Neural progenitor cell (in vitro differentiated cells): ENCODE data around the gene RDX. TPM values are rescaled to one million over a fixed set of nuclear protein-coding genes. Genes with fewer than 3 reads are reported as not detected.

Experiments
- DNase-seq: peaks from one replicate; pipeline ENCODE4 v3.0.0-alpha.2; 2016; ENCODE audit warnings: low spot score
- H2AFZ ChIP-seq: fragments of 200-600 bp; sonication (generic); replicated peaks from 2 replicates; pipeline ENCODE4 v1.6.1; 2016; ENCODE audit warnings: antibody characterized with exemption
- H3F3A ChIP-seq: fragments of 200-600 bp; sonication (generic); 2 replicates; pipeline ENCODE4 v1.6.1; 2016; ENCODE audit warnings: antibody characterized with exemption, low read depth
- H3K27ac ChIP-seq: fragments of 200-600 bp; sonication (generic); 2 replicates; pipeline ENCODE4 v1.5.1; 2016; ENCODE audit warnings: mild to moderate bottlenecking
- H3K27me3 ChIP-seq: fragments of 200-600 bp; sonication (generic); 2 replicates; pipeline ENCODE4 v1.6.1; 2016; ENCODE audit warnings: mild to moderate bottlenecking, moderate library complexity
- H3K36me3 ChIP-seq: fragments of 200-600 bp; sonication (generic); 2 replicates; pipeline ENCODE4 v1.5.1; 2016
- H3K4me1 ChIP-seq: fragments of 200-600 bp; sonication (generic); 2 replicates; pipeline ENCODE4 v1.6.1; 2016; ENCODE audit warnings: mixed run types
- H3K4me2 ChIP-seq: fragments of 200-600 bp; sonication (generic); 2 replicates; pipeline ENCODE4 v1.6.1; 2016
- H3K4me3 ChIP-seq: fragments of 200-600 bp; sonication (generic); 2 replicates; pipeline ENCODE4 v1.5.1; 2016
- H3K79me2 ChIP-seq: fragments of 200-600 bp; sonication (generic); 2 replicates; pipeline ENCODE4 v1.6.1; 2016; ENCODE audit warnings: low read depth
- H3K9ac ChIP-seq: fragments of 200-600 bp; sonication (generic); 2 replicates; pipeline ENCODE4 v1.6.1; 2016
- H3K9me3 ChIP-seq: fragments of 200-600 bp; sonication (generic); 2 replicates; pipeline ENCODE4 v1.5.1; 2016; ENCODE audit warnings: low read depth
- H4K20me1 ChIP-seq: fragments of 200-600 bp; sonication (generic); 2 replicates; pipeline ENCODE4 v1.6.1; 2016; ENCODE audit warnings: low read depth
- H3K27ac Mint-ChIP-seq: 3 replicates; pipeline ENCODE4 v1.8.0; 2021; ENCODE audit warnings: mixed read lengths
- H3K27me3 Mint-ChIP-seq: 2 replicates; pipeline ENCODE4 v1.8.0; 2022; ENCODE audit warnings: low read depth, mild to moderate bottlenecking, inconsistent platforms, moderate library complexity, mixed read lengths; ENCODE audit not compliant: insufficient read depth
- H3K36me3 Mint-ChIP-seq: 3 replicates; pipeline ENCODE4 v1.8.0; 2021; ENCODE audit warnings: mixed read lengths
- H3K4me1 Mint-ChIP-seq: 3 replicates; pipeline ENCODE4 v1.8.0; 2021; ENCODE audit warnings: mixed read lengths
- H3K4me3 Mint-ChIP-seq: 3 replicates; pipeline ENCODE4 v1.8.0; 2021; ENCODE audit warnings: mild to moderate bottlenecking, moderate library complexity, mixed read lengths
- H3K9me3 Mint-ChIP-seq: 3 replicates; pipeline ENCODE4 v1.8.0; 2020; ENCODE audit warnings: mixed read lengths
- CTCF ChIP-seq: fragments of 200-600 bp; sonication (generic); IDR thresholded peaks from 2 replicates; pipeline ENCODE4 v1.5.1; 2017; ENCODE audit warnings: antibody characterized with exemption, mild to moderate bottlenecking
- EZH2 ChIP-seq: fragments of 200-600 bp; sonication (generic); IDR thresholded peaks from 2 replicates; pipeline ENCODE4 v1.6.1; 2017; ENCODE audit warnings: antibody characterized with exemption, mild to moderate bottlenecking, moderate library complexity
- EZH2phosphoT487 ChIP-seq: fragments of 200-600 bp; sonication (generic); IDR thresholded peaks from 2 replicates; pipeline ENCODE4 v1.6.1; 2017; ENCODE audit warnings: antibody characterized with exemption
- total RNA-seq: library from RNA; depleted of rRNA; stranded (reverse); fragments of >200 nt; gene quantifications from 2 replicates; pipeline ENCODE4 v1.2.3, GENCODE V29; 2015; ENCODE audit warnings: low replicate concordance

Gene RDX
- total RNA-seq, 1 donor from 2014 or later: 199 TPM

- Mint-ChIP-seq H3K36me3 (peaks cover 5% of the 10 kb centered on the region), H3K4me1 (peaks cover 30% of the 10 kb centered on the region), H3K4me3 (no peak overlapping the region), H3K27ac (no peak overlapping the region), H3K27me3 (peaks cover 4% of the 10 kb centered on the region), H3K9me3 (no peaks in the 10 kb centered on the region)
- no peaks in the 10 kb centered on the region for H3K36me3 ChIP-seq
- no peak overlapping the region for H3K27ac ChIP-seq
- H3K4me1 ChIP-seq: peaks cover 4% of the 10 kb centered on the region
- no peak overlapping the region for H3K9ac ChIP-seq
- H3K9me3 ChIP-seq: no peaks in the 10 kb centered on the region
- peaks cover 6% of the 10 kb centered on the region for H4K20me1 ChIP-seq
- no peaks in the 10 kb centered on the region for H3F3A ChIP-seq
- no peak overlapping the region for H2AFZ ChIP-seq
- TF ChIP-seq EZH2phosphoT487 (no peak), EZH2 (no peak), CTCF (no peak)
- no peak overlapping the region for H3K4me2 ChIP-seq
- no peak for DNase-seq
- no peaks in the 10 kb centered on the region for H3K79me2 ChIP-seq
- H3K4me3 ChIP-seq: no peak overlapping the region
- H3K27me3 ChIP-seq: no peaks in the 10 kb centered on the region
These were observed 123.8 kb downstream of the RDX start for GRCh38 chr11:110172468-110173065.

- Histone ChIP-seq H4K20me1 (peaks cover 14% of the 10 kb centered on the region), H2AFZ (no peak overlapping the region), H3K4me1 (peaks cover 4% of the 10 kb centered on the region), H3K27ac (no peak overlapping the region), H3K4me3 (no peak overlapping the region), H3F3A (no peaks in the 10 kb centered on the region), H3K9ac (no peak overlapping the region), H3K4me2 (no peak overlapping the region), H3K36me3 (peaks cover 9% of the 10 kb centered on the region), H3K79me2 (no peaks in the 10 kb centered on the region), H3K9me3 (no peaks in the 10 kb centered on the region), H3K27me3 (no peaks in the 10 kb centered on the region)
- Mint-ChIP-seq H3K4me3 (no peak overlapping the region), H3K4me1 (peaks cover 15% of the 10 kb centered on the region), H3K36me3 (peaks cover 14% of the 10 kb centered on the region), H3K27ac (no peak overlapping the region), H3K9me3 (no peaks in the 10 kb centered on the region), H3K27me3 (peaks cover 7% of the 10 kb centered on the region)
- no peak for DNase-seq
- no peak for TF ChIP-seq EZH2phosphoT487
- no peak for TF ChIP-seq CTCF
- no peak for TF ChIP-seq EZH2
These were observed 126.7 kb downstream of the RDX start for GRCh38 chr11:110169738-110170137.

GRCh38 chr11:110168033-110168803 is 128.2 kb downstream of the RDX start:
- H3K4me1 ChIP-seq: no peaks in the 10 kb centered on the region
- no peak overlapping the region for H3K4me3 Mint-ChIP-seq
- H3K4me2 ChIP-seq: no peak overlapping the region
- H3K27ac Mint-ChIP-seq: no peak overlapping the region
- no peaks in the 10 kb centered on the region for H3K79me2 ChIP-seq
- peaks cover 7% of the 10 kb centered on the region for H3K27me3 Mint-ChIP-seq
- peaks cover 5% of the 10 kb centered on the region for H3K4me1 Mint-ChIP-seq
- H3K36me3 Mint-ChIP-seq: peaks cover 26% of the 10 kb centered on the region
- no peak overlapping the region for H2AFZ ChIP-seq
- no peaks in the 10 kb centered on the region for H3K27me3 ChIP-seq
- H3K9me3 Mint-ChIP-seq: no peaks in the 10 kb centered on the region
- no peak for DNase-seq
- no peak overlapping the region for H3K4me3 ChIP-seq
- H3K36me3 ChIP-seq: peaks cover 12% of the 10 kb centered on the region
- H3K27ac ChIP-seq: no peak overlapping the region
- no peak for TF ChIP-seq EZH2phosphoT487
- no peak for TF ChIP-seq EZH2
- TF ChIP-seq CTCF: no peak
- H3F3A ChIP-seq: no peaks in the 10 kb centered on the region
- H4K20me1 ChIP-seq: peaks cover 14% of the 10 kb centered on the region
- no peak overlapping the region for H3K9ac ChIP-seq
- H3K9me3 ChIP-seq: no peaks in the 10 kb centered on the region
